ENCODE measurements around the gene TPH2. TPM values are rescaled to one million over a fixed set of nuclear protein-coding genes. Genes with fewer than 3 reads are reported as not detected.

TPH2 gene
- total RNA-seq, 3 donors from 2014 or later = 0.13 TPM; not detected in 2

DNA sequence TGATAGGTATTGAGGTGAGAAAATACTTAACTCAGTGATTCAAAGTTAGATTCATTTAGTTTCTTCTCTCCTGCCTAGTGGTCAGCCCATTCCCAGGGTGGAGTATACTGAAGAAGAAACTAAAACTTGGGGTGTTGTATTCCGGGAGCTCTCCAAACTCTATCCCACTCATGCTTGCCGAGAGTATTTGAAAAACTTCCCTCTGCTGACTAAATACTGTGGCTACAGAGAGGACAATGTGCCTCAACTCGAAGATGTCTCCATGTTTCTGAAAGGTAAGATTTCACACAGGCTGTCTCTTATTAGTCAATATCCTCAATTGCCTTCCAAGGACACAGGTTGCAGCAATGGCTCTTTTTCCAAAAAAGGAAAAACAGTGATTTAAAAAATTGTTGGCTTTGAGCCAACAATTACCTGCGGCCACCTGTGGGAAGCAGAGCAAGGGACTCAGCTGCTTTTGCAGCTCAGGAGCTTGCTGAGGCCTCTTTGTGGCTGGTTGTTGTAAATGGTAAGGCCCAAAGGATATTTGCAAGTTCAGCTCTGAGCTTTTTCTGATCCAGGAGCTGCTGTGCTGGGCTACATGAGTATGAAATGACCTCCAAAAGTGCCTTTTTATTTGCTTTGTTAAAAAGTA is 33.9 kb downstream of the TPH2 start:
- DNase-seq = no peak
- no peak overlapping the region for H3K4me3 ChIP-seq
- ATAC-seq = no peak
- H3K4me1 ChIP-seq (ENCODE audit: low read depth) = no peaks in the 10 kb centered on the region
- no peaks in the 10 kb centered on the region for H3K9me3 ChIP-seq
- intact Hi-C loops (cut with DNase I, micrococcal nuclease) = no loop called here
- H3K36me3 ChIP-seq (ENCODE audit: low read depth) = no peaks in the 10 kb centered on the region
- TF ChIP-seq, protein P1, sequence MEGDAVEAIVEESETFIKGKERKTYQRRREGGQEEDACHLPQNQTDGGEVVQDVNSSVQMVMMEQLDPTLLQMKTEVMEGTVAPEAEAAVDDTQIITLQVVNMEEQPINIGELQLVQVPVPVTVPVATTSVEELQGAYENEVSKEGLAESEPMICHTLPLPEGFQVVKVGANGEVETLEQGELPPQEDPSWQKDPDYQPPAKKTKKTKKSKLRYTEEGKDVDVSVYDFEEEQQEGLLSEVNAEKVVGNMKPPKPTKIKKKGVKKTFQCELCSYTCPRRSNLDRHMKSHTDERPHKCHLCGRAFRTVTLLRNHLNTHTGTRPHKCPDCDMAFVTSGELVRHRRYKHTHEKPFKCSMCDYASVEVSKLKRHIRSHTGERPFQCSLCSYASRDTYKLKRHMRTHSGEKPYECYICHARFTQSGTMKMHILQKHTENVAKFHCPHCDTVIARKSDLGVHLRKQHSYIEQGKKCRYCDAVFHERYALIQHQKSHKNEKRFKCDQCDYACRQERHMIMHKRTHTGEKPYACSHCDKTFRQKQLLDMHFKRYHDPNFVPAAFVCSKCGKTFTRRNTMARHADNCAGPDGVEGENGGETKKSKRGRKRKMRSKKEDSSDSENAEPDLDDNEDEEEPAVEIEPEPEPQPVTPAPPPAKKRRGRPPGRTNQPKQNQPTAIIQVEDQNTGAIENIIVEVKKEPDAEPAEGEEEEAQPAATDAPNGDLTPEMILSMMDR (IDR thresholded peaks at IDR 0.05) = no peak

GRCh38 chr12:71973687-71974086 is 35.0 kb downstream of the TPH2 start:
- DNase-seq = no peak
- no peak overlapping the region for H3K4me3 ChIP-seq
- intact Hi-C loops (cut with DNase I, micrococcal nuclease) = no loop called here
- ATAC-seq = no peak
- H3K9me3 ChIP-seq = no peaks in the 10 kb centered on the region
- no peaks in the 10 kb centered on the region for H3K4me1 ChIP-seq (ENCODE audit: low read depth)
- no peaks in the 10 kb centered on the region for H3K36me3 ChIP-seq (ENCODE audit: low read depth)
- TF ChIP-seq, protein P1 (IDR thresholded peaks at IDR 0.05) = no peak

GRCh38 chr12:71980538-71980937 is 41.9 kb downstream of the TPH2 start:
- H3K4me1 ChIP-seq (ENCODE audit: low read depth) = no peaks in the 10 kb centered on the region
- intact Hi-C loops (cut with DNase I, micrococcal nuclease) = no loop called here
- TF ChIP-seq, protein P1 (IDR thresholded peaks at IDR 0.05) = no peak
- ATAC-seq (no peak), DNase-seq (no peak)
- no peaks in the 10 kb centered on the region for H3K36me3 ChIP-seq (ENCODE audit: low read depth)
- H3K9me3 ChIP-seq = no peaks in the 10 kb centered on the region
- no peak overlapping the region for H3K4me3 ChIP-seq

DNA sequence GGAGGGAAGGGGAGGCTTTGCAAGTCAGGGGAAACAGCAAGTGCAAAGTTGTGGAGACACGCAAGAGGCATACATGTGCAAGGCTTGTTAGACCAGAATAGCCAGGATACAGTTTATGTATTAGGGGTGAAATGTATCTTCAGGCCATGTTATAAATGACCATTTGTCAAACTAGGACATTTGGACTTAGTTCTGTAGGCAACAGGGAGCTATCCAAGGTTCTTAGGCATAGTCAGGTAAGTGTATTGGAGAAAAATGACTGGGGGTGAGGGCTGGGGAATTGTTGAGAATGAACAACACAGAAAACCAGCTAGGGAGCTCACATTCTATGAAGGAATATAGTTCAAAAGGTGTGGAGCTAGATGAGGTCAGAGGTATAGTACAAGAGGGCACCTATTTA is 42.5 kb downstream of the TPH2 start:
- Histone ChIP-seq H3K9me3 (no peaks in the 10 kb centered on the region), H3K4me3 (no peak overlapping the region), H3K4me1 (ENCODE audit: low read depth) (no peaks in the 10 kb centered on the region), H3K36me3 (ENCODE audit: low read depth) (no peaks in the 10 kb centered on the region)
- TF ChIP-seq, protein P1 (IDR thresholded peaks at IDR 0.05) = no peak
- no peak for ATAC-seq
- DNase-seq = no peak
- intact Hi-C loops (cut with DNase I, micrococcal nuclease) = no loop called here

DNA sequence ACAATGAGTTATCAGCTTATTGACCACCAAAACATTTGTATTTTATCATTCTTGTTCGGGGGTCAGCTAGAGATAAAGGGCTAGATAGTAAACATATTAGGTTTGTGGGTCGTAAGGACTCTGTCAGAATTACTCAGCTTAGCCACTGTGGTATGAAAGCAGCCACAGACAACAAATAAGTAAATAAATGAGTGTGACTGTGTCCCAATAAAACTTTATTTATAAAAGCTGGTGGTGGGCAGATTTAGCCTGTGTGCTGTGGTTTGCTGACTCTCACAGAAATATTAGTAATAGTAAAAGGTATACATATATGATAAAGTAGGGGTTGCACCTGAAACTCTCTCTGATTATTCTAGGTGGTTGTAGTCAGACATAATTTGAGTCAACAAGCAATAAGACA is 56.1 kb downstream of the TPH2 start:
- TF ChIP-seq, protein P1 (IDR thresholded peaks at IDR 0.05) = no peak
- Histone ChIP-seq H3K4me1 (ENCODE audit: low read depth) (no peaks in the 10 kb centered on the region), H3K9me3 (no peaks in the 10 kb centered on the region), H3K36me3 (ENCODE audit: low read depth) (no peaks in the 10 kb centered on the region), H3K4me3 (no peak overlapping the region)
- no peak for ATAC-seq
- intact Hi-C loops (cut with DNase I, micrococcal nuclease) = no loop called here
- DNase-seq = no peak

GRCh38 chr12:71999795-72000194 is 61.1 kb downstream of the TPH2 start:
- DNase-seq = no peak
- H3K4me1 ChIP-seq (ENCODE audit: low read depth) = no peaks in the 10 kb centered on the region
- ATAC-seq = no peak
- TF ChIP-seq, protein P1 (IDR thresholded peaks at IDR 0.05) = no peak
- no peak overlapping the region for H3K4me3 ChIP-seq
- no peaks in the 10 kb centered on the region for H3K36me3 ChIP-seq (ENCODE audit: low read depth)
- no peaks in the 10 kb centered on the region for H3K9me3 ChIP-seq
- intact Hi-C loops (cut with DNase I, micrococcal nuclease) = no loop called here

Measured in mucosa of descending colon (tissue), 3 donors.